OCI-LY1 (cell line): Measurements from ENCODE around the gene RABGAP1L.

Experiments used
- EZH2 ChIP-seq: fragments of 200-600 bp; sonication (generic), shearing (Covaris generic); IDR thresholded peaks from 2 replicates; pipeline ENCODE4 v1.8.0; 2017; ENCODE audit warnings: borderline replicate concordance, mixed run types, mild to moderate bottlenecking, antibody characterized with exemption, low read length, moderate library complexity, mixed read lengths
- TF ChIP-seq, protein P1 (sequence below): fragments of 200-600 bp; sonication (generic), shearing (Covaris generic); IDR thresholded peaks from 2 replicates; pipeline ENCODE4 v1.5.1; 2017; ENCODE audit warnings: mild to moderate bottlenecking, antibody characterized with exemption, low read length, moderate library complexity, mixed read lengths

DNA sequence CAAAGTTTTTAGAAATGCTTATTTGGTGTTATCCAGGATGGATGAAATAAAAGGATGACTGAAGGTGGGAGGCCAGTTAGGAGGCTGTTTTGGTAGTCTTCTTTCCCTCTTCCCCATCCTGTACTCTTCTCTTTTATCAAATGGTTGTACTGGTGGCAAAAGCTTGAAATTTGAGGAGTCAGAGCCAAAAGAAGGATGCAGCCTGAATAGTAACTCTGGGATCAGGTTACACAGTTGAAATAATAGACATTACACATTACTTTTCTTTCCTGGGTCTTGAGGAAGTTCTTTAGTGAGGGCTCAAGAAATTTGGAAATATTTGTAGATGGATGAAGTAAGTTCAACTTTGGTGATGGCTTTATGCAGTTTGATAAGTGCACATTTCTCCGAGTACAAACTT, 397.1 kb downstream of the RABGAP1L start:
- TF ChIP-seq, protein P1, sequence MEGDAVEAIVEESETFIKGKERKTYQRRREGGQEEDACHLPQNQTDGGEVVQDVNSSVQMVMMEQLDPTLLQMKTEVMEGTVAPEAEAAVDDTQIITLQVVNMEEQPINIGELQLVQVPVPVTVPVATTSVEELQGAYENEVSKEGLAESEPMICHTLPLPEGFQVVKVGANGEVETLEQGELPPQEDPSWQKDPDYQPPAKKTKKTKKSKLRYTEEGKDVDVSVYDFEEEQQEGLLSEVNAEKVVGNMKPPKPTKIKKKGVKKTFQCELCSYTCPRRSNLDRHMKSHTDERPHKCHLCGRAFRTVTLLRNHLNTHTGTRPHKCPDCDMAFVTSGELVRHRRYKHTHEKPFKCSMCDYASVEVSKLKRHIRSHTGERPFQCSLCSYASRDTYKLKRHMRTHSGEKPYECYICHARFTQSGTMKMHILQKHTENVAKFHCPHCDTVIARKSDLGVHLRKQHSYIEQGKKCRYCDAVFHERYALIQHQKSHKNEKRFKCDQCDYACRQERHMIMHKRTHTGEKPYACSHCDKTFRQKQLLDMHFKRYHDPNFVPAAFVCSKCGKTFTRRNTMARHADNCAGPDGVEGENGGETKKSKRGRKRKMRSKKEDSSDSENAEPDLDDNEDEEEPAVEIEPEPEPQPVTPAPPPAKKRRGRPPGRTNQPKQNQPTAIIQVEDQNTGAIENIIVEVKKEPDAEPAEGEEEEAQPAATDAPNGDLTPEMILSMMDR = no peak
- no peak for TF ChIP-seq EZH2
